Measurements from ENCODE around the gene DNAAF1. TPM values are rescaled to one million over a fixed set of nuclear protein-coding genes. Genes with fewer than 3 reads are reported as not detected.
A peak's percentile ranks its signal among the peaks of the same experiment; 100 is the strongest.
"Not testable (repeated sequence)": the region's sequence is repeated elsewhere in the genome, so short reads cannot be mapped to it uniquely, and the experiment has no call there.

DNAAF1 gene
- total RNA-seq, 4 donors from 2014 or later: 0.20 to 1.1 (median 0.90) TPM; not detected in 1

- Histone ChIP-seq H3K36me3 (no peaks in the 10 kb centered on the region), H3K9me3 (no peaks in the 10 kb centered on the region), H3K27me3 (peaks cover 0 to 10% of the 10 kb centered on the region in 2 donors), H3K27ac (no peak overlapping the region), H3K4me3 (no peak overlapping the region), H3K4me1 (peaks cover 0 to 11% (median 0%) of the 10 kb centered on the region in 4 donors)
- no peak for DNase-seq (ENCODE audit: low spot score in 2 of 2)
- 82 to 94% methylated on average over 8 to 14 of the region's 14 CpGs for WGBS, 2 donors
- TF ChIP-seq CTCF (IDR thresholded peaks at IDR 0.05): no peak
- no peak for TF ChIP-seq POLR2A (IDR thresholded peaks at IDR 0.05)
- no peak for TF ChIP-seq EP300 (IDR thresholded peaks at IDR 0.05)
Observed at GRCh38 chr16:84197466-84198128, 52.5 kb downstream of the DNAAF1 start.

GRCh38 chr16:84198401-84198800 lies 53.3 kb downstream of the DNAAF1 start:
- no peak overlapping the region for H3K27ac ChIP-seq
- H3K4me1 ChIP-seq: peaks cover 0 to 11% (median 0%) of the 10 kb centered on the region in 4 donors
- no peaks in the 10 kb centered on the region for H3K36me3 ChIP-seq
- peaks cover 0 to 10% of the 10 kb centered on the region in 2 donors for H3K27me3 ChIP-seq
- TF ChIP-seq EP300 (IDR thresholded peaks at IDR 0.05) (no peak), POLR2A (IDR thresholded peaks at IDR 0.05) (no peak), CTCF (IDR thresholded peaks at IDR 0.05) (no peak)
- DNase-seq (ENCODE audit: low spot score in 2 of 2): peak; percentile 52 to 54
- H3K9me3 ChIP-seq: no peaks in the 10 kb centered on the region
- no peak overlapping the region for H3K4me3 ChIP-seq
- WGBS, 2 donors: 60 to 65% methylated on average over 10 of the region's 10 CpGs

- Histone ChIP-seq H3K27ac (peak overlapping the region in 2 of 4 donors; percentile 36 to 51), H3K27me3 (peaks cover 0 to 10% of the 10 kb centered on the region in 2 donors), H3K9me3 (no peaks in the 10 kb centered on the region), H3K4me1 (peaks cover 0 to 11% (median 0%) of the 10 kb centered on the region in 4 donors), H3K36me3 (no peaks in the 10 kb centered on the region), H3K4me3 (no peak overlapping the region)
- WGBS, 2 donors: 51 to 60% methylated on average over 13 of the region's 13 CpGs
- no peak for DNase-seq (ENCODE audit: low spot score in 2 of 2)
- TF ChIP-seq EP300 (IDR thresholded peaks at IDR 0.05): no peak
- TF ChIP-seq POLR2A (IDR thresholded peaks at IDR 0.05): no peak
- TF ChIP-seq CTCF (IDR thresholded peaks at IDR 0.05): no peak
Observed at GRCh38 chr16:84199097-84199496, 54.0 kb downstream of the DNAAF1 start.

- WGBS, 2 donors: 59 to 70% methylated on average over 10 of the region's 10 CpGs
- Histone ChIP-seq H3K27ac (peak overlapping the region in 2 of 4 donors; percentile 36 to 51), H3K4me3 (no peak overlapping the region), H3K27me3 (peaks cover 0 to 8% of the 10 kb centered on the region in 2 donors), H3K9me3 (no peaks in the 10 kb centered on the region), H3K36me3 (no peaks in the 10 kb centered on the region), H3K4me1 (peaks cover 0 to 11% (median 0%) of the 10 kb centered on the region in 4 donors)
- no peak for TF ChIP-seq POLR2A (IDR thresholded peaks at IDR 0.05)
- TF ChIP-seq EP300 (IDR thresholded peaks at IDR 0.05): peak in 1 of 2 donors; percentile 83
- peak in 1 of 2 donors; percentile 29 for DNase-seq (ENCODE audit: low spot score in 2 of 2)
Observed at GRCh38 chr16:84199861-84200260, 54.8 kb downstream of the DNAAF1 start.

- H3K27me3 ChIP-seq; H3K27ac ChIP-seq; H3K36me3 ChIP-seq; H3K9me3 ChIP-seq; H3K4me1 ChIP-seq; DNase-seq (ENCODE audit: low spot score in 2 of 2); H3K4me3 ChIP-seq: not testable (repeated sequence)
- WGBS, 2 donors: 92 to 97% methylated on average over 5 to 20 of the region's 26 CpGs
Observed at GRCh38 chr16:84204551-84204950, 59.4 kb downstream of the DNAAF1 start.

GRCh38 chr16:84205123-84205522 lies 60.0 kb downstream of the DNAAF1 start:
- H3K4me1 ChIP-seq; DNase-seq (ENCODE audit: low spot score in 2 of 2); H3K27me3 ChIP-seq; H3K9me3 ChIP-seq; H3K36me3 ChIP-seq; H3K27ac ChIP-seq; H3K4me3 ChIP-seq: not testable (repeated sequence)
- WGBS, 2 donors: 87 to 88% methylated on average over 6 of the region's 6 CpGs

Data from tibial nerve (tissue), 4 donors.